ENCODE measurements around the gene GPX6. TPM values are rescaled to one million over a fixed set of nuclear protein-coding genes. Genes with fewer than 3 reads are reported as not detected.
A peak's percentile ranks its signal among the peaks of the same experiment; 100 is the strongest.
"Not testable (repeated sequence)": the region's sequence is repeated elsewhere in the genome, so short reads cannot be mapped to it uniquely, and the experiment has no call there.

GPX6 gene
- total RNA-seq, 1 donor from 2014 or later: not detected

GRCh38 chr6:28485482-28485881 is 30.1 kb downstream of the GPX6 start:
- no peak for TF ChIP-seq CTCF (IDR thresholded peaks at IDR 0.05; ENCODE audit: insufficient read depth, low read length, poor library complexity, severe bottlenecking)
- no peak for DNase-seq (ENCODE audit: low read depth)
- H3K4me3 ChIP-seq (ENCODE audit: low read depth, low read length): no peak overlapping the region
- no peaks in the 10 kb centered on the region for H3K36me3 ChIP-seq (ENCODE audit: control insufficient read depth, insufficient read depth, low read length)
- peaks cover 13% of the 10 kb centered on the region for H3K27me3 ChIP-seq (ENCODE audit: control insufficient read depth, insufficient read depth, low read length)

- Histone ChIP-seq H3K36me3 (ENCODE audit: control insufficient read depth, insufficient read depth, low read length) (no peaks in the 10 kb centered on the region), H3K4me3 (ENCODE audit: low read depth, low read length) (no peak overlapping the region), H3K27me3 (ENCODE audit: control insufficient read depth, insufficient read depth, low read length) (peaks cover 27% of the 10 kb centered on the region)
- no peak for DNase-seq (ENCODE audit: low read depth)
- no peak for TF ChIP-seq CTCF (IDR thresholded peaks at IDR 0.05; ENCODE audit: insufficient read depth, low read length, poor library complexity, severe bottlenecking)
Measured at GRCh38 chr6:28480253-28480932, 35.2 kb downstream of the GPX6 start.

- Histone ChIP-seq H3K27me3 (ENCODE audit: control insufficient read depth, insufficient read depth, low read length) (peaks cover 27% of the 10 kb centered on the region), H3K36me3 (ENCODE audit: control insufficient read depth, insufficient read depth, low read length) (no peaks in the 10 kb centered on the region), H3K4me3 (ENCODE audit: low read depth, low read length) (no peak overlapping the region)
- no peak for TF ChIP-seq CTCF (IDR thresholded peaks at IDR 0.05; ENCODE audit: insufficient read depth, low read length, poor library complexity, severe bottlenecking)
- DNase-seq (ENCODE audit: low read depth): no peak
Measured at GRCh38 chr6:28478518-28478917, 37.1 kb downstream of the GPX6 start.

GRCh38 chr6:28474441-28475219 is 41.0 kb downstream of the GPX6 start:
- peaks cover 9% of the 10 kb centered on the region for H3K27me3 ChIP-seq (ENCODE audit: control insufficient read depth, insufficient read depth, low read length)
- H3K36me3 ChIP-seq (ENCODE audit: control insufficient read depth, insufficient read depth, low read length): no peaks in the 10 kb centered on the region
- H3K4me3 ChIP-seq (ENCODE audit: low read depth, low read length): peak overlapping the region; percentile 31
- DNase-seq (ENCODE audit: low read depth): peak; percentile 37
- TF ChIP-seq CTCF (IDR thresholded peaks at IDR 0.05; ENCODE audit: insufficient read depth, low read length, poor library complexity, severe bottlenecking): no peak

- H3K27me3 ChIP-seq (ENCODE audit: control insufficient read depth, insufficient read depth, low read length); DNase-seq (ENCODE audit: low read depth); H3K36me3 ChIP-seq (ENCODE audit: control insufficient read depth, insufficient read depth, low read length); H3K4me3 ChIP-seq (ENCODE audit: low read depth, low read length): not testable (repeated sequence)
Measured at GRCh38 chr6:28469153-28469745, 46.3 kb downstream of the GPX6 start.

GRCh38 chr6:28468056-28468455 is 47.5 kb downstream of the GPX6 start:
- Histone ChIP-seq H3K27me3 (ENCODE audit: control insufficient read depth, insufficient read depth, low read length) (no peaks in the 10 kb centered on the region), H3K4me3 (ENCODE audit: low read depth, low read length) (no peak overlapping the region), H3K36me3 (ENCODE audit: control insufficient read depth, insufficient read depth, low read length) (no peaks in the 10 kb centered on the region)
- no peak for DNase-seq (ENCODE audit: low read depth)
- no peak for TF ChIP-seq CTCF (IDR thresholded peaks at IDR 0.05; ENCODE audit: insufficient read depth, low read length, poor library complexity, severe bottlenecking)
